Astrocyte (in vitro differentiated cells and primary cell): ENCODE results near the gene PAM16. TPM values are rescaled to one million over a fixed set of nuclear protein-coding genes. Genes with fewer than 3 reads are reported as not detected.

Experiments
- DNase-seq: peaks from one replicate; pipeline ENCODE4 v3.0.0-alpha.2; 2010; ENCODE audit warnings: low read depth
- FAIRE-seq: peaks from 2 replicates; lab custom pipeline; 2011; peaks lifted over from hg19 to GRCh38; lab: Jason Lieb, UNC
- H2AFZ ChIP-seq: 2 replicates; pipeline ENCODE4 v1.6.0; 2012; ENCODE audit warnings: low read depth, low read length, inconsistent platforms
- H3K27ac ChIP-seq: 2 replicates; pipeline ENCODE4 v1.5.1; 2011; ENCODE audit warnings: low read depth, low read length, inconsistent platforms
- H3K27me3 ChIP-seq: 2 replicates; pipeline ENCODE4 v1.6.0; 2011; ENCODE audit warnings: low read length, inconsistent platforms; ENCODE audit not compliant: insufficient read depth
- H3K36me3 ChIP-seq: 2 replicates; pipeline ENCODE4 v1.5.1; 2011; ENCODE audit warnings: low read length, inconsistent platforms; ENCODE audit not compliant: insufficient read depth
- H3K4me1 ChIP-seq: 2 replicates; pipeline ENCODE4 v1.5.1; 2011; ENCODE audit warnings: low read length, inconsistent platforms; ENCODE audit not compliant: insufficient read depth
- H3K4me2 ChIP-seq: 2 replicates; pipeline ENCODE4 v1.6.0; 2012; ENCODE audit warnings: low read length, inconsistent platforms
- H3K4me3 ChIP-seq: 2 replicates; pipeline ENCODE4 v1.5.1; 2011; ENCODE audit warnings: low read depth, mild to moderate bottlenecking, low read length, inconsistent platforms; ENCODE audit not compliant: insufficient read depth
- H3K79me2 ChIP-seq: 2 replicates; pipeline ENCODE4 v1.6.0; 2012; ENCODE audit warnings: mild to moderate bottlenecking, low read length, inconsistent platforms; ENCODE audit not compliant: insufficient read depth
- H3K9ac ChIP-seq: 2 replicates; pipeline ENCODE4 v1.6.0; 2012; ENCODE audit warnings: mild to moderate bottlenecking, low read length, inconsistent platforms
- H3K9me3 ChIP-seq: 2 replicates; pipeline ENCODE4 v1.5.1; 2012; ENCODE audit warnings: low read depth, mild to moderate bottlenecking, low read length, inconsistent platforms; ENCODE audit not compliant: insufficient read depth
- H4K20me1 ChIP-seq: 2 replicates; pipeline ENCODE4 v1.6.0; 2012; ENCODE audit warnings: low read length, inconsistent platforms; ENCODE audit not compliant: insufficient read depth
- H3K27ac Mint-ChIP-seq: one replicate; pipeline ENCODE4 v1.8.0; 2021; ENCODE audit warnings: mild to moderate bottlenecking, mixed read lengths; ENCODE audit not compliant: unreplicated experiment
- H3K27me3 Mint-ChIP-seq: one replicate; pipeline ENCODE4 v1.8.0; 2021; ENCODE audit warnings: low read depth, mixed read lengths; ENCODE audit not compliant: unreplicated experiment
- H3K36me3 Mint-ChIP-seq: one replicate; pipeline ENCODE4 v1.8.0; 2021; ENCODE audit warnings: low read depth, mixed read lengths; ENCODE audit not compliant: unreplicated experiment
- H3K4me1 Mint-ChIP-seq: one replicate; pipeline ENCODE4 v1.8.0; 2021; ENCODE audit warnings: low read depth, mixed read lengths; ENCODE audit not compliant: unreplicated experiment
- H3K4me3 Mint-ChIP-seq: one replicate; pipeline ENCODE4 v1.8.0; 2021; ENCODE audit warnings: mild to moderate bottlenecking, moderate library complexity, mixed read lengths; ENCODE audit not compliant: unreplicated experiment
- H3K9me3 Mint-ChIP-seq: one replicate; pipeline ENCODE4 v1.8.0; 2021; ENCODE audit warnings: mild to moderate bottlenecking, mixed read lengths; ENCODE audit not compliant: unreplicated experiment
- CTCF ChIP-seq: IDR thresholded peaks from 2 replicates; pipeline ENCODE4 v1.5.1; 2011; ENCODE audit warnings: low read depth, mild to moderate bottlenecking, inconsistent platforms, low read length, moderate library complexity; ENCODE audit not compliant: insufficient read depth
- EZH2 ChIP-seq: IDR thresholded peaks from 2 replicates; pipeline ENCODE4 v1.6.1; 2012; ENCODE audit warnings: mild to moderate bottlenecking, low read length, inconsistent platforms; ENCODE audit not compliant: insufficient read depth
- total RNA-seq: library from RNA; stranded (reverse); gene quantifications from 2 replicates; pipeline ENCODE4 v1.2.1, GENCODE V29; 2021

Gene PAM16
- total RNA-seq, 1 donor from 2014 or later = 51.9 TPM

GRCh38 chr16:4319454-4320421 lies 31.4 kb downstream of the PAM16 start:
- peaks cover 56% of the 10 kb centered on the region for H3K4me1 ChIP-seq
- no peak for FAIRE-seq

GRCh38 chr16:4318967-4319366 lies 32.2 kb downstream of the PAM16 start:
- TF ChIP-seq EZH2 = no peak
- TF ChIP-seq CTCF = no peak
- no peaks in the 10 kb centered on the region for H3K27me3 Mint-ChIP-seq
- H3K4me3 Mint-ChIP-seq = no peak overlapping the region
- Histone ChIP-seq H3K4me1 (peaks cover 55% of the 10 kb centered on the region), H2AFZ (no peak overlapping the region), H3K4me3 (no peak overlapping the region), H4K20me1 (peaks cover 74% of the 10 kb centered on the region), H3K79me2 (peaks cover 77% of the 10 kb centered on the region), H3K4me2 (peak overlapping the region; percentile 96), H3K9me3 (no peaks in the 10 kb centered on the region), H3K27ac (no peak overlapping the region), H3K9ac (peak overlapping the region; percentile 78), H3K27me3 (no peaks in the 10 kb centered on the region), H3K36me3 (no peaks in the 10 kb centered on the region)
- DNase-seq = no peak
- no peaks in the 10 kb centered on the region for H3K36me3 Mint-ChIP-seq
- no peaks in the 10 kb centered on the region for H3K9me3 Mint-ChIP-seq
- H3K4me1 Mint-ChIP-seq = peaks cover 2% of the 10 kb centered on the region
- FAIRE-seq = no peak
- H3K27ac Mint-ChIP-seq = no peak overlapping the region

More at GRCh38 chr16:4319454-4320421, 31.4 kb downstream of the PAM16 start:
- Histone ChIP-seq H3K4me3 (no peak overlapping the region), H3K27ac (no peak overlapping the region), H3K27me3 (no peaks in the 10 kb centered on the region), H3K9ac (no peak overlapping the region), H3K4me2 (peak overlapping the region; percentile 41), H4K20me1 (peaks cover 81% of the 10 kb centered on the region), H2AFZ (no peak overlapping the region), H3K79me2 (peaks cover 84% of the 10 kb centered on the region), H3K36me3 (no peaks in the 10 kb centered on the region), H3K9me3 (no peaks in the 10 kb centered on the region)
- no peaks in the 10 kb centered on the region for H3K36me3 Mint-ChIP-seq
- no peak for TF ChIP-seq CTCF
- no peak for TF ChIP-seq EZH2
- DNase-seq = no peak
- no peak overlapping the region for H3K4me3 Mint-ChIP-seq
- H3K9me3 Mint-ChIP-seq = no peaks in the 10 kb centered on the region
- peaks cover 7% of the 10 kb centered on the region for H3K4me1 Mint-ChIP-seq
- H3K27ac Mint-ChIP-seq = no peak overlapping the region
- H3K27me3 Mint-ChIP-seq = no peaks in the 10 kb centered on the region
